IMR-90 (cell line): ENCODE data around the gene PIGW. TPM values are rescaled to one million over a fixed set of nuclear protein-coding genes. Genes with fewer than 3 reads are reported as not detected.

Source experiments
- ATAC-seq: fragments of 200-7000 bp; cut with Tn5 transposase; 2 replicates; pipeline ENCODE4 v1.9.1; 2020; ENCODE audit warnings: low read depth, mild to moderate bottlenecking, moderate library complexity
- BruUV-seq: library from RNA; stranded (reverse); fragments of 400-500 nt; replicated peaks from 2 replicates; lab custom pipeline; 2021; lab: Mats Ljungman, UMichigan
- CTCF ChIA-PET: fragments of 300-600 bp; formaldehyde crosslinking; extraction: SDS; loops from one replicate; lab custom pipeline; 2021; ENCODE audit warnings: antibody characterized with exemption; lab: Yijun Ruan, JAX
- POLR2A ChIA-PET: fragments of 300-600 bp; sonication (Branson Sonifier 250); formaldehyde crosslinking; loops from one replicate; lab custom pipeline; 2022; ENCODE audit warnings: antibody characterized with exemption; ENCODE audit not compliant: unreplicated experiment; lab: Charles Lee
- DNase-seq: peaks from one replicate; pipeline ENCODE4 v3.0.0; 2013
- H2AFZ ChIP-seq: replicated peaks from 2 replicates; pipeline ENCODE3; 2013; ENCODE audit warnings: low read length, mild to moderate bottlenecking; ENCODE audit not compliant: poor library complexity
- H2AK5ac ChIP-seq: 2 replicates; pipeline ENCODE4 v1.6.1; 2013; ENCODE audit warnings: low read depth, low read length, inconsistent platforms
- H2AK9ac ChIP-seq: replicated peaks from 2 replicates; pipeline ENCODE3; 2013; ENCODE audit warnings: mild to moderate bottlenecking, low read depth, low read length, moderate library complexity; ENCODE audit not compliant: poor library complexity
- H2BK120ac ChIP-seq: 2 replicates; pipeline ENCODE4 v1.6.1; 2013; ENCODE audit warnings: low read depth, low read length, inconsistent platforms
- H2BK15ac ChIP-seq: 3 replicates; pipeline ENCODE4 v1.6.1; 2013; ENCODE audit warnings: low read depth, low read length, inconsistent platforms
- H2BK20ac ChIP-seq: 2 replicates; pipeline ENCODE4 v1.6.1; 2013; ENCODE audit warnings: low read depth, mild to moderate bottlenecking, inconsistent platforms, low read length, moderate library complexity
- H2BK5ac ChIP-seq: 2 replicates; pipeline ENCODE4 v1.6.1; 2013; ENCODE audit warnings: mild to moderate bottlenecking, low read depth, low read length, inconsistent platforms; ENCODE audit not compliant: poor library complexity, severe bottlenecking
- H3K14ac ChIP-seq: replicated peaks from 2 replicates; pipeline ENCODE4 v1.6.1; 2013; ENCODE audit warnings: low read depth, low read length, inconsistent platforms
- H3K18ac ChIP-seq: 2 replicates; pipeline ENCODE4 v1.6.1; 2013; ENCODE audit warnings: low read depth, low read length, control low read depth
- H3K23ac ChIP-seq: 2 replicates; pipeline ENCODE4 v1.6.1; 2013; ENCODE audit warnings: low read depth, low read length, inconsistent platforms
- H3K27ac ChIP-seq: 2 replicates; pipeline ENCODE4 v1.5.1; 2013; ENCODE audit warnings: mild to moderate bottlenecking, control low read depth, low read length; ENCODE audit not compliant: insufficient read depth
- H3K27me3 ChIP-seq: 2 replicates; pipeline ENCODE4 v1.6.1; 2013; ENCODE audit warnings: low read length; ENCODE audit not compliant: control insufficient read depth, insufficient read depth
- H3K36me3 ChIP-seq: 2 replicates; pipeline ENCODE4 v1.6.1; 2013; ENCODE audit warnings: low read length, mixed read lengths; ENCODE audit not compliant: control insufficient read depth, insufficient read depth
- H3K4ac ChIP-seq: 2 replicates; pipeline ENCODE4 v1.6.1; 2013; ENCODE audit warnings: low read depth, low read length, inconsistent platforms
- H3K4me1 ChIP-seq: 2 replicates; pipeline ENCODE4 v1.6.1; 2013; ENCODE audit warnings: low read length, mixed read lengths; ENCODE audit not compliant: control insufficient read depth, insufficient read depth
- H3K4me2 ChIP-seq: 2 replicates; pipeline ENCODE4 v1.6.1; 2013; ENCODE audit warnings: low read depth, mild to moderate bottlenecking, control low read depth, low read length, moderate library complexity
- H3K4me3 ChIP-seq: 2 replicates; pipeline ENCODE4 v1.5.1; 2013; ENCODE audit warnings: low read depth, mild to moderate bottlenecking, control low read depth, low read length, moderate library complexity; ENCODE audit not compliant: insufficient read depth
- H3K56ac ChIP-seq: 2 replicates; pipeline ENCODE4 v1.6.1; 2013; ENCODE audit warnings: low read length, inconsistent platforms; ENCODE audit not compliant: insufficient read depth; ENCODE audit errors: extremely low read depth
- H3K79me1 ChIP-seq, 2 experiments: 2 replicates each; pipeline ENCODE4 v1.6.1; 2013; ENCODE audit warnings: low read length in 2 of 2, inconsistent platforms in 1 of 2, low read depth in 1 of 2
- H3K9ac ChIP-seq: 2 replicates; pipeline ENCODE4 v1.6.1; 2013; ENCODE audit warnings: low read depth, low read length, control low read depth
- H3K9me1 ChIP-seq: 2 replicates; pipeline ENCODE4 v1.6.1; 2013; ENCODE audit warnings: low read length, inconsistent platforms; ENCODE audit not compliant: insufficient read depth
- H3K9me3 ChIP-seq: 2 replicates; pipeline ENCODE4 v1.6.1; 2013; ENCODE audit warnings: low read length; ENCODE audit not compliant: control insufficient read depth, insufficient read depth
- H4K20me1 ChIP-seq: 2 replicates; pipeline ENCODE4 v1.6.1; 2013; ENCODE audit warnings: low read length, inconsistent platforms; ENCODE audit not compliant: insufficient read depth
- H4K5ac ChIP-seq: 2 replicates; pipeline ENCODE4 v1.6.1; 2013; ENCODE audit warnings: mild to moderate bottlenecking, low read depth, low read length, control low read depth
- H4K8ac ChIP-seq, 2 experiments: 2 replicates each; pipeline ENCODE4 v1.6.1; 2013; ENCODE audit warnings: low read depth in 2 of 2, low read length in 2 of 2, control low read depth in 1 of 2, inconsistent platforms in 1 of 2
- H4K91ac ChIP-seq: 2 replicates; pipeline ENCODE4 v1.6.1; 2013; ENCODE audit warnings: low read depth, low read length, inconsistent platforms; ENCODE audit not compliant: insufficient read depth
- NFE2L2 ChIP-seq: fragments of 150-350 bp; IDR thresholded peaks from 2 replicates; pipeline ENCODE4 v1.6.1; 2016; ENCODE audit warnings: low read depth, mild to moderate bottlenecking, low read length
- SMC3 ChIP-seq: fragments of 150-350 bp; IDR thresholded peaks from 2 replicates; pipeline ENCODE4 v1.6.1; 2016; ENCODE audit warnings: low read depth, mild to moderate bottlenecking, antibody characterized with exemption, low read length, moderate library complexity
- dilution Hi-C: fragments of 300-500 bp; cut with HindIII; formaldehyde crosslinking; loops from one replicate; pipeline ENCODE4 v1.14.3; 2018; ENCODE audit warnings: low sequenced_read_pairs; ENCODE audit not compliant: unreplicated experiment
- in situ Hi-C: fragments of 300-500 bp; cut with MboI; formaldehyde crosslinking; loops from 3 replicates; pipeline ENCODE4 v1.14.3; 2019; ENCODE audit warnings: low sequenced_read_pairs, inconsistent platforms, mixed read lengths
- intact Hi-C: fragments of 100-400 bp; cut with micrococcal nuclease; formaldehyde crosslinking; loops from 2 replicates; pipeline ENCODE4 v1.10.0; 2022
- polyA plus RNA-seq, 3 experiments: library from polyadenylated mRNA; depleted of rRNA; stranded (reverse); fragments of >200 nt; gene quantifications; 2 replicates each; pipeline ENCODE4 v1.2.3, GENCODE V29; 2012; ENCODE audit warnings: low replicate concordance in 1 of 3
- total RNA-seq: library from RNA; depleted of rRNA; stranded (reverse); fragments of >200 nt; gene quantifications from 2 replicates; pipeline ENCODE4 v1.2.3, GENCODE V29; 2012

The PIGW gene
- total and polyA plus RNA-seq, 2 of the 4 experiments (the other 2 are of a cell fraction) = 4.5 to 5.5 TPM

GRCh38 chr17:36547776-36548175 lies 13.0 kb downstream of the PIGW start:
- no peaks in the 10 kb centered on the region for H3K9me3 ChIP-seq
- H3K56ac ChIP-seq = no peak overlapping the region
- H3K27ac ChIP-seq = no peak overlapping the region
- H4K20me1 ChIP-seq = peaks cover 71% of the 10 kb centered on the region
- TF ChIP-seq SMC3 = no peak
- TF ChIP-seq NFE2L2 = peak; percentile 38; the same call in 1 of the 2 replicates
- H3K27me3 ChIP-seq = no peaks in the 10 kb centered on the region
- H3K23ac ChIP-seq = peak overlapping the region; percentile 77; the same call in 1 of the 2 replicates
- no peak overlapping the region for H2BK20ac ChIP-seq
- no peak overlapping the region for H3K4ac ChIP-seq
- H3K4me3 ChIP-seq = no peak overlapping the region
- in situ Hi-C loops = no loop called here
- no peak overlapping the region for H3K14ac ChIP-seq
- H4K5ac ChIP-seq = no peak overlapping the region
- dilution Hi-C loops = no loop called here
- H4K8ac ChIP-seq = no peak overlapping the region
- ChIA-PET POLR2A (no interaction called here), CTCF (no interaction called here)
- DNase-seq (no peak), ATAC-seq (no peak)
- H2BK120ac ChIP-seq = no peak overlapping the region
- no peaks in the 10 kb centered on the region for H3K9me1 ChIP-seq
- no peak overlapping the region for H4K91ac ChIP-seq
- no peak overlapping the region for H2AFZ ChIP-seq
- H2BK5ac ChIP-seq = no peak overlapping the region
- H2BK15ac ChIP-seq = no peak overlapping the region
- H3K79me1 ChIP-seq = peaks cover 7 to 23% of the 10 kb centered on the region in 2 experiments; a peak in 3 of 4 replicates
- peak overlapping the region; percentile 23; the same call in 1 of the 2 replicates for H3K9ac ChIP-seq
- H3K36me3 ChIP-seq = peaks cover 7% of the 10 kb centered on the region
- H3K4me2 ChIP-seq = peak overlapping the region; percentile 98
- H2AK9ac ChIP-seq = no peak overlapping the region
- intact Hi-C loops = loop anchor here (2.0 kb wide), 1 partner anchor 13 kb away; no protein-coding TSS in a partner anchor
- no peak overlapping the region for H2AK5ac ChIP-seq
- H3K18ac ChIP-seq = no peak overlapping the region
- no TSS peak for BruUV-seq
- H3K4me1 ChIP-seq = no peaks in the 10 kb centered on the region; the same call in 1 of the 2 replicates
